ENCODE measurements around the gene SLMAP.

DNA sequence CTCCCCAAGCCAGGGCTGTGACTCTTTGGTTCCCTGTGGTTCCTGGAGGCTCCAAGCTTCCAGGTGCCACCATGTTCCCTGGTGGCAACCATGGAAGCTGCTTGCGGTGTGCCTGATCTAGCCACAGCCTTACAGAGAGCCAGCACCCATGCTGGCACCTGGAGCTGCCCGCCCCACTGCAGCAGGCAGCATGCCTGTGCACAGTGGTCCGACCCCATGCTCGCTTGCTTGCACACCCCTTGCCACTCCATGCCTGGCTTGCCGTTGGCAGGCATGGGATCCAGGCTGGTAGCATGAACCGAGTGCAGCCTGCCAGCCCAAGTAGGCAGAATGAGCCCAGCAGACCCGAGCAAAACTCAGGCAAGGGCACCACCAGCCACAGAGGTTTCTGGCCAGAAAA is 53.9 kb downstream of the SLMAP start:
- TF ChIP-seq, protein P1, sequence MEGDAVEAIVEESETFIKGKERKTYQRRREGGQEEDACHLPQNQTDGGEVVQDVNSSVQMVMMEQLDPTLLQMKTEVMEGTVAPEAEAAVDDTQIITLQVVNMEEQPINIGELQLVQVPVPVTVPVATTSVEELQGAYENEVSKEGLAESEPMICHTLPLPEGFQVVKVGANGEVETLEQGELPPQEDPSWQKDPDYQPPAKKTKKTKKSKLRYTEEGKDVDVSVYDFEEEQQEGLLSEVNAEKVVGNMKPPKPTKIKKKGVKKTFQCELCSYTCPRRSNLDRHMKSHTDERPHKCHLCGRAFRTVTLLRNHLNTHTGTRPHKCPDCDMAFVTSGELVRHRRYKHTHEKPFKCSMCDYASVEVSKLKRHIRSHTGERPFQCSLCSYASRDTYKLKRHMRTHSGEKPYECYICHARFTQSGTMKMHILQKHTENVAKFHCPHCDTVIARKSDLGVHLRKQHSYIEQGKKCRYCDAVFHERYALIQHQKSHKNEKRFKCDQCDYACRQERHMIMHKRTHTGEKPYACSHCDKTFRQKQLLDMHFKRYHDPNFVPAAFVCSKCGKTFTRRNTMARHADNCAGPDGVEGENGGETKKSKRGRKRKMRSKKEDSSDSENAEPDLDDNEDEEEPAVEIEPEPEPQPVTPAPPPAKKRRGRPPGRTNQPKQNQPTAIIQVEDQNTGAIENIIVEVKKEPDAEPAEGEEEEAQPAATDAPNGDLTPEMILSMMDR (IDR thresholded peaks at IDR 0.05) = no peak
- TF ChIP-seq POLR2A (IDR thresholded peaks at IDR 0.05) = no peak
